ENCODE measurements around the gene UBE2J2. TPM values are rescaled to one million over a fixed set of nuclear protein-coding genes. Genes with fewer than 3 reads are reported as not detected.
A peak's percentile ranks its signal among the peaks of the same experiment; 100 is the strongest.

The UBE2J2 gene
- total RNA-seq, 1 experiment from 2014 or later, result 82.1 TPM

DNA sequence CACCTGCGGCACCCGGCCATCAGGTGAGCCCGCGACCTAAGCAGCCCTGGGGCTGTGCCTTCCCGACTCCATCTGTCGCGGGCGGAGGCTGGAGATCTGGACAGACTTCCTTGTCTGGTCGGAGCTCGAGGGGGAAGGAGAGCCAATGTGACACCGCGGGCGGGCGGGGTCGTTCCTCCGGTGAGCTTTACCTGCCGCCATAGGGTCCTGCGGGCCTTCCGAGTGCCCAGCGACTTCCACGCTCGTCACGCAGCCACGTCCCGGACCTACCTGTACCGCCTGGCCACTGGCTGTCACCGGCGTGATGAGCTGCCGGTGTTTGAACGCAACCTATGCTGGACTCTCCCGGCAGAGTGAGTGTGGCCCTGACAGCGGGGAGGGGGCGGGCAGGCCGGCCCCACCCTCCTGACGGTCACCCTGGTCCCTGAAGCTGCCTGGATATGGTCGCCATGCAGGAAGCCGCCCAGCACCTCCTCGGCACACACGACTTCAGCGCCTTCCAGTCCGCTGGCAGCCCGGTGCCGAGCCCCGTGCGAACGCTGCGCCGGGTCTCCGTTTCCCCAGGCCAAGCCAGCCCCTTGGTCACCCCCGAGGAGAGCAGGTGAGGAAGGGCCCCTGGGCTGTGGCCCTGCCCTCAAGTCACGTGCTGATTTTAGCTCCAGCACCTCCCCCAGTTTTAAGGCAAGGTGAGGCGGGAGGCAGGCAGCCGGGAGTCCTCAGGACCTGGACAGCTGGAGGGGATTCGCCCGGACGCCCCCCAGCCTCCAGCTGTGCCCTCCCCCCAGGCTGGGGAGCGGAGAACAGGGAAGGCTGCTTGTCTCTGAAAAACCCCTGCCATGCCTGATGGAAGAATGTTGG lies 35.8 kb upstream of the UBE2J2 start:
- DNase-seq (ENCODE audit: low read depth), result peak; percentile 48

DNA sequence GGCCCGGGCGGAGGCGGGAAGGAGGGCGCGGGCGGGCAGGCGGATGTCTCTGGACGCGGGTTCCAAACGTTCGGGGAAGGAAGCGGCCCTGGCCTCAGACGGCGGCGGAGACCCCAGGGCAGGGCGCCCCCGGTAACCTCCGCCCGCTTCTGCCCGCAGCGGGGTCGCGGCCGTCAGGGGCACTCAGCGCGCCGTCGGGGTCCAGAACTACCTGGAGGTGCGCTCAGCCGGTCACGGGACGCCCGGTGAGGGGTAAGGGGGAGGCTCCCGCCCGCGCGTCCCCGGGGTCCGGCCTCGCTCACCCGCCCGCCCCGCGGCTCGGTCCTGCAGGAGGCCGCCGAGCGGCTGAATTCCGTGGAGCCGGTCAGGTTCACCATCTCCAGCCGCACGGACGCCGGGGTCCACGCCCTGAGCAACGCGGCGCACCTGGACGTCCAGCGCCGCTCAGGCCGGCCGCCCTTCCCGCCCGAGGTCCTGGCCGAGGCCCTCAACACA lies 35.1 kb upstream of the UBE2J2 start:
- no peak for DNase-seq (ENCODE audit: low read depth)

DNA sequence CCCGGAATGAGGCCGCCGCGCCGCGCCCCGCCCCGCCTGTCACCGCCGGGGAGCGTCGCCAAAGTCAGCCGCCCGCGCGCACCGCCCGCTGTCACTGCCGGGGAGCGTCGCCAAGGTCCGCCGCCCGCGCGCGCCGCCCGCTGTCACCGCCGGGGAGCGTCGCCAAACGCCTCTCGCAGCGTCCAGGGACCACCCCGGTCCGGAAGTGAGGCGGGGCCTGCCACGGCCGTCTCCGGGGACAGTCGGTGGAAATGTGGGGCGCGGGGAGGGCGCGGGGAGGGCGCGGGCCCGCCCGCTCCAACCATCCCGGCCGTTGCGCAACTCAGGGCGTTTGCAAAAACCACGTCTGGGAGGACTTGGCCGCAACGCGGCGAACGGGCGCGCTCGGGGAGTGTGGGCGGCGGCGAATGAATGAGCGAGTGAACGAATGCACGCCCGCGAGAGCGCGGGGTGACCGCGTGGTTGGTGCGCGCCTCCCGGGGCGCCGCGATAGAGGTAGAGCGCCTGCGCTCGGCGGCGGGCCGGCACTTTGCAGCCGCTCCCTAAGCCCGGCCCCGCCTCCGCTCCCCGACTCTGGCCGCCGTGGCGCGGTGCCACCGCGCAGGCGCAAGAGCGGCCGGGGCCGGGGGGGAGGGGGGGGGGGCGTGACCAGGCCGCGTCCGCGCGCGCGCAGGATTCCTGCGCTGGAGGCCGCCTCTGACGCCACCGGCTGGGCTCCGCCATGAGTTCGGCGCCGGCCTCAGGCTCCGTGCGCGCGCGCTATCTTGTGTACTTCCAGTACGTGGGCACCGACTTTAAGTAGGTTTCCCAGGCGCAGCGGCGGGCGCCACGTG lies 34.5 kb upstream of the UBE2J2 start, which contains the start of the genes ACAP3 and PUSL1:
Gene ACAP3 (minus strand): TSS at position 8 of the 833 bp plus-strand sequence. CDS start 115 bp downstream, outside the sequence.
Gene PUSL1 (plus strand): TSS at position 675 of the 833 bp plus-strand sequence. CDS start 47 bp downstream, at position 722.
- DNase-seq (ENCODE audit: low read depth), result peak; percentile 95

DNA sequence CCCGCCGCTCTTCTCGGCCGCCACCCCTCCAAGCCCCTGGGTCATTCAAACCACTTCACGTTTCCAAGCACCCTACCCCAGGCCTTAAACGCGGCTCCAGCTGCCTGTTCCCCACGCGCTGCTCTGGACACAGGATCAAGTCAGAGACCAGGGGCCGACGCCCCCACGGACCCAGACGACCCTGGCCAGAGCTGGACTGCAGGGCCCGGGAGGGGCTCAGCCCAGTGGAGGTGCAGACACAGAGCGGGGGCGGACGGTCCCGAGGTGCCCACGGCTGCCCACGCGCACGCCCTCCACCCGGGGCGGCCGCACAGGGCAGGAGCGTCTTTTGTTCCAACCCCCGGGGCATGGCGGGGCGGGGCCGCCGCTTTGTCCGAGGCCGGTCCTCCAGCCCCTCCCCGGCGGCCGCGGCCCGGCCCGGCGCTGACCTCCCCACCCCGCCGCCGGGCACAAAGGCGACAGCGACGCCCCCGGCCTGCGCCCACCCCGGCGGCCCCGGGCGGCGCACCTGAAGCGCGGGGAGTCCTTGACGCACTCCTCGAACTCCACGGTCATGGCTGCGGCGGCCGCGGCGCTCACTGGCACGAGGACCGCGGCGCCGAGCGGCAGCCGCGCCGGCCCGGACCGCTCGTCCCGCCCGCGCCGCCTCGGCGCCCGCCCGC lies 33.7 kb upstream of the UBE2J2 start:
- DNase-seq (ENCODE audit: low read depth), result no peak

DNA sequence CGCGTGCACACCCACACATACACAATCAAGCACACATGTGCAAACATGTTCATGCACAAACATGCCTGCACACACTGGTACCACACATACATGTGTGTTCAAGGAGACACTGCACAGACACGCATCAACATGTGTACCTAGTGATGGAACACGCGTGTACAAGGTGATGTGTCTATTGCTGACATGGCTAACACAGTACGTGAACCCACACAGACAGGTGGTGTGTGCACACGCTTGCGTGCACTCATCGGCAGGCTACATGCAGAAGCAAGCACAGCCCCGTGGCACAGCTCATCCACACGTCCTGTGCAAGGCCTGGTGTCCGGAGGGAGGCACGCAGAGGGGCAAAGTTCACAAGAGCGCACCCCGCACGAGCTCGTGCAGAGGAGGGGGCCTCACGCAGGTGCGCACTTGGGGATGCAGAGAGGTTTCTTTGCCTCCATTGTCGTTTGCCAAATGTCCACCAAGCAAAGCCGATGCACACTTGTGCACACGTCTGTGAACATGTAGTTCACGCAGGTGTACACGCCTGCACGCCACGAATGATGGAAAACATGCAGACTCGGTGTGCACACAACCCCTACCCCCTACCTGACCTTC lies 33.1 kb upstream of the UBE2J2 start:
- no peak for DNase-seq (ENCODE audit: low read depth)

DNA sequence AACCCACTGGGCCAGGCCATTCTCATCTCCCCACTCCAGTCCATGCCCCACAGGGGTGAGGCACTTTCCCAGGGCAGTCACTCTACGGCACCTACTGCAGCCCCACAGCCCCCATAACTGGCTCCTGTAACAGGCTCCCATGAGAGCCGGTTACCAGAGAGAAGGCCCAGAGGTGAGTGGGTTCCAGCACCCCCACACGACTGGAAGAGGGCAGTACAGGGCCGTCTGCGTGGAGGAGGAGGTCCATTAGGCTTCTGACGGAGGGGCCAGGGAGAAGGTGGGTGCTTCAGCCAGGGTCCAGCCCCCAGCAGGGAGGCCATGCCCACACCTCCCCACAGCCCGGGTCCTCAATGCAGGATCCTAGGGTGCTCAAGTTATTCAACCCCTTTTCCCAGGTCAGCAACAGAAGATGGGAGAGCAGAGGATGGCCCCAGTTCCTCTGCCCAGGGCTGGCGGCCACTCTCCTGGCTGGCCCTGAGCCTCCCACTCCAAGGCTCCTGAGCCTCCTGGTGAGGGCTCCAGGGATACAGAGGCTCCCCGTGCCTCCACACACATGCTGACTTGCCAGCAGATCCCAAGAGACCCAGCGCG lies 32.5 kb upstream of the UBE2J2 start:
- peak; percentile 51 for DNase-seq (ENCODE audit: low read depth)

DNA sequence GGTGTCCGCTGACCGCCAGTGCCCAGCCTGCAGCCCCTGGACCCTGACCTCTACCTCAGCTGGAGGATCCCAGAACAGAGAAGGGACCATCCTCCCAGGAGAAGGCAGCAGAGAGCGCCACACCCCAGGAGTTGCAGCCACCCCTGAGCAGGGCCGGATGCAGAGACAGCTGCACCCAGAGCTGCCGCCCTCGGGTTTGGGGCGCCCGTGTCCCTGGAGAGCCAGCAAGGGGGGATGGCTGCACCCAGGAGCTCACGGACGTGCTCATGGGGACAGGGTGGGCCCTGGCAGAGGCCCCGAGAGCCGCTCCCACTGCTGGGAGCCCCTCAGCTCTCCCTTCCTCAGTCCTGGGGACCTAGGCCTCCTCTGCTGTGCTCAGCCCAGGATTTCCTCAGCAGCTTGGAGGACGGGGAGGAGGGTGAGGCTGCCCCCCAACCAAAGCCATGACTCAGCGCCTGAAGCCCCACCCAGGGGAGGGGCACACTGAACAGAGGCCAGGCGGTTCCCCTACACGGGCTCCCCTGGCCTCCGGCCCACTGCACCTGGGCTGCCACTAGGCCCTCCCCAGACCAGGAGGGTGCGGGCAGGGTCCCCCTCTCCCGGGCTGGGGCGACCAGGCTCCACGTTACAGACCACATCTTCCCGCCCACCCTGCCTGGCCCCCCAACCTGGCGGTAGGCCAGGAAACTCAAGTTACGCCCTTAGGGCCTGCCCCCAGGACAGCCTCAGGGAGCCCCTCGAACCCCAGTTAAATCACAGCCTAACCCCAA lies 31.8 kb upstream of the UBE2J2 start:
- DNase-seq (ENCODE audit: low read depth), result peak; percentile 89

DNA sequence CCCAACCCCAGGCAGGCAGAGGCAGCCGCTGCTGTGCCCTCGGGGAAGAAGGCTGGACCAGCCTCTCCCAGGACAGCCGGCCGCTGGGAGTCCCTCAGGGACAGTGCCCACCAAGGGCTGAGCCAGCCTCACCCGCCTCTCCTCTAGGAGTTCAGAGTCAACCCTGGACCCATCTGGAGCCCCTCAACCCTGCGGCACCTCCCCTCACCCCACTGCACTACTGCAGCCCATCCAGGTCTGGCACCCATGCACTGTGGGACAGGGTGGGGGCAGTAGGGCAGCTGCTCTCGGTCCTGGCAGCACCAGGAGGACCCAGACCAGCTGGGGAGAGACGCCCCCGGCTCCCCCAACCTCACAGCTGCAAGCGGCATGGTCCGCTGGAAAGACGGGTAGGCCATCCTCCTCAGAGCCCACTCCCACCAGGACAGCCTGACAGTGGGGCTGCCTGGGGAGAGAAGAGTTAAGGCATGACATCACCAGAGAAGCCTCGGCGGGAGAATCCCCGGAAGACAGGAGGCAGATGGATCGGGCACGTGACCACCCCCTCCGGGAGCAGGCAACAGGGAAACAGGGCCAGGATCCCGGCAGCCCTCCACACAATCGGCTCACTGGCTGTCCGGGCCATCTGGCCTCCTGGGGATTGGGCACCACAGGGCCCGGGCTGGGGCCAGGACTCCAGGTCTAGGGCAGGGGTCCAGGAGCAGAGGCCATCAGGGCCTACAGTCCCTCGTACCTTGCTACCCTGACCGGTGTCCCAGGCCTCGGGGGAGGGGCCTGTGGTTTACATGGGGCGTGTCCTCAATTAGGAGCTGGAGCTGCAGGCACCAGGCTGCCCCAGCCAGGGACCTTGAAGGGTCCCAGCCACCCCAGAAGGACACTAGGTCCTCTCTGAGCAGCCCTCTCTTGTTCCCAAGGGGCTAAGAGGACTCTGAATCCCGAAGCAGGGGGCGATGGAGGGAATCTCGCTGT lies 31.0 kb upstream of the UBE2J2 start:
- DNase-seq (ENCODE audit: low read depth), result peak; percentile 82

DNA sequence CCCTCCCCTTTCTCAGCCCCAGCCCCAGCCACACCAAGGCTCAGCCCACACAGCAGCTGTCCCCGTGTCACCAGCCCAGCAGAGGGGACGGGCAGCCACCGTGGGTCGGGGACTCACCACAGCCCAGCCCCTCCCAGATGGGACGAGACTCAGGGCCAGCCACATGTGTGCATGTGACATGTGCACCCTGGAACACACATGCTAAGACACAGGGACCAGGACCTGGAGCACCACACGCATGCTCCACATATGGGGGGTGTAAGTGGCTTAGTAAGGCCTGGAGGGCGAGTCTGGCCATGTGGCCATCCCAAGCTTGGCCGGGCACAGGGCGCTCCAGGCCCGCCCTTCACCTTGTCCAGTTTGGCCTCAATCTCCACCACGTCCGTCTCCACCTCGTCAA lies 30.1 kb upstream of the UBE2J2 start:
- no peak for DNase-seq (ENCODE audit: low read depth)

DNA sequence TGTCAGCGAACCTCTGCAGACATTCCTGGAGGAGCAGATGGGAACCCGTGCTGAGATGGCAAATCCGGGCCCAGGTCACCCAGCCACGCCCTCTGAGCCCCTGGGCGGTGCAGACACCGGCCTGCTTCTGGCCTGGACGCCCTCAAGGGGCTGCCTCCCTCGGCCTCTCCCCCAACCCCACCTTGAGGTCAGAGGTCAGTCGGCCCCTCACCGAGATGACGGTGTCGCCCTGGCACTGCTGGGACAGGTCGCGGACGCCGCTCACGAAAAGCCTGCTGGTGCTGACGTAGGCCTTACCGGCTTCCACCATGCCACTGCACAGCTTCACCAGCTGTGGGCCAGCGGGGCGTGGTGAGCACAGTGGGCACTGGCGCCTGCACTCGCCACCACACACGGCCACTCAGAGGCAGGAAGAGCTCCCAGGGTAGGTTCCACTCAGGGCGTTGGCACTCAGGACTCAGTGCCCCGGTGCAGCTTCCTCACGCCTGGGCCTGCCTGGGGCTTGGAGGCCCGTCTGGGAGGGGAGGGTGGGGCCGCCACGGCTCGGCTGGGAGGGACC lies 29.4 kb upstream of the UBE2J2 start:
- no peak for DNase-seq (ENCODE audit: low read depth)

DNA sequence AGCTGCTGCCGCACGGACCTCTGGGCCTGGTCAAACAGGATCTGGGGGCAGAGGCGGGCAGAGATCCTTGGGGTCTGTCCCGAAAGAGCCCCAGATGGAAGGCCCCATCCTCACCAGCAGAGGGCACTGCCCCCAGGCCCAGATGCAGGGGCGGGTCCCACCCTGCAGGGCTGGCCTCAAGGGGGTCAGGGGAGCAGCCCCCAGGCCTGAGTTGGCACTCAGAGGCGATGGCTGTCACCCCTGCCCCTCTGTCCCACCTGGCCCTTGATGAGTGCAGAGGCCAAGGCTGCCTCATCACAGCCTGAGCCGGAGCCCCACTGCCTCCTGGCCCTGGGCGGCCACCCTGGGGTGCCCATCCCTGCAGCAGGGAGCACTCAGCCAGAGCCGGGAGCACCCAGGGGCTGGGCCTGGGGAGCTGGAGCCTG lies 28.4 kb upstream of the UBE2J2 start:
- DNase-seq (ENCODE audit: low read depth), result no peak

DNA sequence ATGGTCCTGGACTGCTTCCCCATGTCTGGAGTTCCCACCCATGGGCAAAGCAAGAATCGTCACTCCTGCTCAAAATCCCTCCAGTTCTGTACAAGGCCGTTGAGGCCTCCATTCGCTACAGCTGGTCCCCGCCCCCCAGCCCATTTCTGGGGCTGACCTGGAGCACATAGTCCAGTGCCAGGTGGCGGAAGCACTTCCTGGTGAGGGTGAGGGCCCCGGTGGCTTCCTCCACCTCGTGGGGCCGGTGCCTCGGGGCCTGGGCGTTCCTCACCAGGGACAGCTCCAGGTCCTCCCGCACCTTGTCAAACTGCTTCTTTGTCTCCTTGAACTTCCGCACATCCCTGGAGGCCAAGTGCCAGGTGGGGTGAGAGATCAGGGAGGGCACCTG lies 26.7 kb upstream of the UBE2J2 start:
- no peak for DNase-seq (ENCODE audit: low read depth)

DNA sequence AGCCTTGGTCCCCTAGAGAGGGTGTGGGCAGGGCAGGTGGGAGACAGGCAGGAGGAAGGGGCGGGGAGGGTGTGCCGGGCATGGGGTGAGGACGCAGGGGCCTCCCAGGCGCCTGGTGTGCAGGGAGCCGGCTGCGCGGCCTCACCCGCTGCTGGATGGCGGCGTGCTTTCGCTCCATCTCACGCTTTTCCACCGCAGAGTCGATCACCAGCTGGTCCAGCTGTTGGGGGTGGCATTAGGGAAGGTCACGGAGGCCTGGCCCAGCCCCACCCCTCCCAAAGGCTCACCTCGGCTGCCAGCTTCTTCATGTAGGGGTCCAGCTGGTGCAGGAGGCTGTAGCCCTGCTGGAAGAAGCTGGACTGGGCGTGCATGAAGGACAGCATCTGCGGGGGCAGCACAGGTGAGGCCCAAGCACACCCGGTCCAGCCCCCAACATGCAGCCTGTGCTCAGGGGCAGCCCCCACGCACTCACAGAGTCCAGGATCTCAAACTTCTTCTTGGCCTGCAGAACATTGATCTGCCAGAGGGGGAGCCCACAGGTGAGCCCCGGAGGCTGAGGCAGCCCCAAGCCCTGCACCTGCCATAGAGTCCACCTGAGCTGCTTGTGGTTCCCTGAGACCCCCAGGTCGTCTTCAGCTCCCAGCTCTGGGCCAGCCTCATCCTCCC lies 26.2 kb upstream of the UBE2J2 start:
- no peak for DNase-seq (ENCODE audit: low read depth)

DNA sequence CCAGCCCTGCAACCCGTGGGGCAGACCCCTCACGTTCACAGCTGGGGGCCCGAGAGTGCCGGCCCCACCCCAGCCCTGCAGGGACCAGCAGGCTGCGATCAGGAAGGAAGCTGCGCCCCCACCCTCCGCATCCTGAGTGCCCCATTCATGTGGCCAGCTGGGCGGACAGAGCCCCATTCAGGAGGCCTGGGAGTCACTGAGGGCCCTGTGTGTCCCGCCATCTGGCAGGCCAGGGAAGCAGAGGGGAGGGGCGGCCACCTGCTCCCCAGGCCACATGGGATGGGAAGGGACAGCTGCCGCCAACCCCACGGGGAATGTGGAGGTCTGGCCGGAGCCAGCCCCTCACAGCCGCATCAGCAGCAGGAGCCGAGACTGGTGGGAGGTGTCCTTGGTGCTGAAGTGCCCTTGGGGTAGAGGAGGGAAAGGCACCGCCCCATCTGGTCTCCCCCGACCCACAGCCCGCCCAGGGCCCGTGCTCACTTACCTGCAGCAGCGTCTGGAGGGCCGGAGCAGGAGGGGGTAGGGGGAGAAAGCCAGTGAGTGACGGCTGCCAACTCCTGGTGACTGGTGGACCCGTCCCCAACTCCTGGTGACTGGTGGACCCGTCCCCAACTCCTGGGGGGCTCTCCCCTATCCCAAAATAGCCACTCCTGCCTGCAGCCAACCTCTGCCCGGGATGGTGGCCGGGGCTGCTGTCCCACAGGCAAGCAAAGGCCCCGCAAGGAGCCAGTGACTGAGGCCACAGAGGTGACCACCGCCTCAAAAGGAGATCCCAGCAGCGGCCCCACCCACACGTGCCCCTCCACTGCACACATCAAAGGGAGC lies 25.4 kb upstream of the UBE2J2 start:
- DNase-seq (ENCODE audit: low read depth), result no peak

DNA sequence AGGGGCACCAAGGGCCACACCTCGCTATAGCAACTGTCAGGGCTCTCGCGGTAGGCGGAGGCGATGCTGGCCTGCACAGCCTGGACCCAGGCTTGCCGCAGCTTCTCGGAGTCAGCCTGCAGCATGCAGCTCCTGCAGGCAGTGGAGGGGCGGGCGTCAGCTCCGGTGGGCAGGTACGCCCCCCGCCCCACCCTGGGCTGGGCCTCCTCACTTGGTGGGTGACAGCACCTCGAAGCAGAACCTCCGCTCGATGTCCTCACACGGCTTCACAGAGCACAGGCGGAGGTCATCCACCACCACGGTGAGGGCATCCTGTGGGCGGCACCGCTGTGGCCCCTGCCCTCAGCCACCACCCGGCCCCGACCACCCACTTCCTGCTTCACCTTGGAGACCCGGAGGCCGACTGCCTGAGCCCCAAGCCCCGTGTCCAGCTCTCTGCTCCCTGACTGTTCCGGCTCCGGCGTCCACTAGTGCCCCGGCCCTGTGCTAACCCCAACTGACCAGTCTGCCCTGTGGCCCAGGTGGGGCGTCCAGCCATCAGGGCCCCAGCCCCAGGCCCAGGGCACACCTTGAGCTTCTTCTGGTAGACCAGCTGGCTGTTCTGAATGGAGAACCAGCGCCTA lies 24.3 kb upstream of the UBE2J2 start:
- DNase-seq (ENCODE audit: low read depth), result no peak
